Left lobe of liver (tissue), 2 donors: ENCODE measurements around the gene ZNF750. TPM values are rescaled to one million over a fixed set of nuclear protein-coding genes. Genes with fewer than 3 reads are reported as not detected.

ENCODE experiments used
- ATAC-seq: fragments of 200-7000 bp; cut with Tn5 transposase; one replicate; pipeline ENCODE4 v1.9.1; 2020; ENCODE audit warnings: mild to moderate bottlenecking, moderate library complexity
- DNase-seq: peaks from one replicate; pipeline ENCODE4 v3.0.0-alpha.2; 2020; ENCODE audit warnings: low spot score
- total RNA-seq: library from RNA; stranded (reverse); gene quantifications from one replicate; pipeline ENCODE4 v1.2.1, GENCODE V29; 2021
- donor health status: DM: no; HTN: no; CAD: no; lungs with moderate emphysema.
- donor health status: DM: no; HTN: yes; CAD: no.

The ZNF750 gene
- total RNA-seq, 1 donor from 2014 or later, result 0.08 TPM

- DNase-seq (no peak), ATAC-seq (no peak)
Measured at GRCh38 chr17:82860606-82861392, 21.0 kb upstream of the ZNF750 start.

DNA sequence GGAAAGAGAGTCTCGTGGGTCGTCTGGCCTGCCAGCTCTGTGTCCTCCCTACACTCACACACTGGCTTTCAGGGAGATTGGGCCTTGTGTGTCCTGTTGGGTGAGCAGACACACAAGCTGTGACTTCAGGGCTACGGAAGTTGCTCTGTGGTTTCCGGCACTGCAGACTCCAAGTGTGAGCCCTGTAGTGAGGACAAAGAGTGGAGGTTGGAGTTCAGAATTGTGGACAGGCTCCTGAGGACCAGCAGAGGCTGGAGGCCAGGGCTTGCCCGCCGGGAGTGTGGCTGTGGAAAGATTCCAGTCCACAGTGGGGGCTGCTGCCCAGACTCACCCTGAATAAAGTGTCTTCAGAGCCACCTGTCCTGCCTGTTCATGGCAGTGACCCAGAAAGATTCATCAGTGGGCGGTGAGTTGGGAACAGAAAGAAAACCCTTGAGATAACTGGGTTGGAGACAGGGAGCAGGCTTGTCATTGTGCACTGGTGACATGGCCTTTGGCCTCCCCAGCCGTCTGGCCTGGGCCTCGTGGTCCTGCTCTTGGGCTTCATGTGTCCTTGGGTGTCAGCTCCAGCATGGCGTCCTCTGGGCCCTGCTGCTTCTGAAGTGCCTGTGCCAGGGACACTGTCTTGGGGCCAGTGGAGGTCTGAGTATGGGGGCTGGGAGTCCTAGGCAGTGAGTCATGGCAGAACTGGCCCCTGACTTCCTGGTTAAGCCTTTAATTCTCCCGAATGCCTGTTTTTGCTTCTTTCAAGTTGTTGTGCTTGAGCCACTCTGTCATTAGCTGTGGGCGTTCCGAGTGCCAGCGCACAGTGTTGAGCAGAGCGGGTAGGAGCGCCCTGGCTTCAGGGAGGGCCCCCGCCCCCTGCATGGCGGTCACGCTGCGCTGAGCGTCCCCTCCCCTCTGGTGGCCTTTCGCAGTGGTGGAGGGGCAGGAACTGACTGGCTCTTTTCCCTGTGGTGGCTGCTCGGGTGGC, 19.9 kb upstream of the ZNF750 start:
- DNase-seq (no peak), ATAC-seq (peak; percentile 39)

DNA sequence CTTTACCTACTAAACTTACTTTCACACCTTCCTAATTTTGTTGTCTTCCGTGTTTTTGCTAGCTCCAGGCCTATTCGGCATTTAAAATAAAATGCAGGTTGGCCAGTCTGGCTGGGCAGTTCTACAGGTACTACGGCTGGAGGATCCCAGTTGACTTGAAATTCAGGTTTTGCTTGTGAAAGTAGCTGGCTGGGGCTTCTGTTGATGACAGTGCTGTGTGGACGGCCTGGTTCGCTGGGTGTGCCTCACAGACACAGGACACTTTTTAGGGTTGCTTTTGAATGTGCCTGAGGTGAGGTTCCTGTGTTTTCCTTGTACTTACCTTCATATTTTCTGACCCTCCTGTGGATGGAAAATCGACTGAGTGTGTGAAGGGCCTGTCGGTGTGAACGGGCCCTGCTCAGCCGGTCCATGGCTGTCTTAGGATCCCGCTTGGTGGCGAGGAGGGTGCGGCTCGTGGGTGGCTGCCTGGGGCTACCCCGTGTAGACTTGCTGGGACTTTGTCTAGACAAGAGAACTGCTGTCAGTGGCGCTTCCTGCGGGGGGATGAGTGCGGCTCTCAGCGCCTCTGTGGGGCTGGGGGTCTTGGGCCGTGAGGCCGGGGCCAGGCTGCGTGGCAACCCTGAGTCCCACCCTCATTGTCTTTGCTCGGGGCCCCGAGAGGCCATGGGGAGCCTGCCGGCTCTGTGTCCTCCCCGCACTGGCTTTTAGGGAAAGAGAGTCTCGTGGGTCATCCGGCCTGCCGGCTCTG, 18.7 kb upstream of the ZNF750 start:
- no peak for DNase-seq
- ATAC-seq, result no peak

- ATAC-seq, result no peak
- no peak for DNase-seq
Measured at GRCh38 chr17:82856361-82856760, 16.5 kb upstream of the ZNF750 start.

- DNase-seq, result no peak
Measured at GRCh38 chr17:82854226-82854625, 14.4 kb upstream of the ZNF750 start.

DNA sequence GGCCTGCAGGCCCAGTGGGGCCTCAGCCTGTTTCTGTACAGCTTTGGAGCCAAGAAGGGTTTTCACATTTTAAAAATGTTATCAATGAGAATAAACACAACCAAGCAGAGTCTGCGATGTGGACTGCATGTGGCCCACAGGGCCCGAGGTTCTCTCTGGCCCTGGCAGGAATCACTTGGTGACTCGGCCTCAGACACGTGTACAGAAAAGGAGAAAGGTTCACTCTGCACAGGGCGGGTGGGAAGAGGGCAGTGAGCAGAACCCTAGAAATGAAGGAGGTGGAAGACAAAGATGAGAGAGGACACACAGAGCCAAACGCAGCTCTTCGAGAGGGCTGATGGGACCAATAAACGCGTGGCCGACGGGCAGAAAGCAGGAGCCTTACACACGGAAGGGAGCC, 11.6 kb upstream of the ZNF750 start:
- DNase-seq, result no peak
- ATAC-seq, result no peak

More at GRCh38 chr17:82854226-82854625, 14.4 kb upstream of the ZNF750 start:
- no peak for ATAC-seq

GRCh38 chr17:82849076-82849945, 9.5 kb upstream of the ZNF750 start:
- DNase-seq (no peak), ATAC-seq (no peak)

DNA sequence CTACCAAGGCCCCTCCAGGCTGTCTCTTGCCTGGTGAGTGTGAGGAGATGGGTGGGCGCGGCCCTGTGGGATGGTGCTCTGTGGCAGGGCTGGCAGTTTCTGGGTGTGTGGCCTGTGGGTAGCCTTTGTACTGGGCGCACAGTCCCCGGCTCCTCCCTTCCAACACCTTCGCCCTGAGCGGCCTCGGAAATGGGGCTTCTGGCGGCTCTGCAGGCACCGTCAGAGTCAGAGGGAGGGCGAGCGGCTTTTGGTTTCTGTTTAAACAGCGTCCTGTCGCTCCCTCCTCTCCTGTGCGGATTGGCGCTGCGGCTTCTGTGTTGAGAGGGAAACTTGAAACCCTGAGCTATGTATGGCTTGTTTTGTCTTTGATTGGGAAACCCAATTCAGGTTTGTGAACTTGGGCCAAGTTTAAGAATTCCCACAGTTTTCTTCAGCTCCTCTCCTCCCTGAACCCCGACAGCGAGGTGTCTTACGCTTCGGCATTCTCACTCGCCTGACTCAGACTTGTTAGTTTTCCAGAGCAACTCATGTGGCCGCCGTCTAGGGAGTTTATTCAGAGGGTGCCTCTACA, 8.3 kb upstream of the ZNF750 start:
- peak; percentile 47 for ATAC-seq
- no peak for DNase-seq

GRCh38 chr17:82846061-82846691, 6.4 kb upstream of the ZNF750 start:
- peak; percentile 43 for ATAC-seq
- no peak for DNase-seq

GRCh38 chr17:82845163-82845807, 5.5 kb upstream of the ZNF750 start:
- DNase-seq (no peak), ATAC-seq (peak; percentile 67)

GRCh38 chr17:82844796-82845162, 5.0 kb upstream of the ZNF750 start:
- no peak for ATAC-seq
- DNase-seq, result no peak

- ATAC-seq (no peak), DNase-seq (no peak)
Measured at GRCh38 chr17:82843904-82844680, 4.3 kb upstream of the ZNF750 start.

DNA sequence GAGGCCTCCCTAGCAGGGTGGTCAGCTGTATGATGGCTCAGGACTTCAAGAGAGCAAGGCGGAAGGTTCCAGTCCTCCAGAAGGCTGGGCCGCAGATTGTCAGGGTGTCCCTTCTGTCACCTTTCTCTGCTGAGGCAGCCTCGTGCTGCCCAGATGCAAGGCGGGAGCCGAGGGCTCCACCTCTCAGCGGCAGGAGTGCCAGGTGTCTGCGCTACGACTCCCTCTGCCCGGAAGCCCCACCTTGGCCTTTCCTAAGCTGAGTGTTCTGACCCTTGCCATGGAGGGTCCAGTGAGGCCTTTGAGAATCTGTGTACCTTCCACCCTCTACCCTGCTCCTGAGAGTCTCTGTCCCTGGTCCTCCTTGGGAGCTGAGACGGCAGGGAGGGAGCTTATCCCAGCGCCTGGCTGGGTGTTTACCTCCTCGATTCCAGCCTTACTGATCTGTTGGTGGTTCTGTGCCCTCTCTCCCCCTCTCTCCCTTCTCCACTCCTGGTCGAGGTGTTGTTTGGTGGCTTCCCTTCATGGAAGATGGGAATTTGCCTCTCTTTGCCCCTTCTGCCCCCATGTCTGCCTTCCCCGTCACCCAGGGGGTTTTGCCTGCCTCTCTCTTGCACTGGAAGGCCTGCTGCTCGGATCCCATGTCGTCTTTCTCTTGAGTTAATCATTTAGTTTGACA, 2.2 kb upstream of the ZNF750 start:
- DNase-seq (no peak), ATAC-seq (no peak)

DNA sequence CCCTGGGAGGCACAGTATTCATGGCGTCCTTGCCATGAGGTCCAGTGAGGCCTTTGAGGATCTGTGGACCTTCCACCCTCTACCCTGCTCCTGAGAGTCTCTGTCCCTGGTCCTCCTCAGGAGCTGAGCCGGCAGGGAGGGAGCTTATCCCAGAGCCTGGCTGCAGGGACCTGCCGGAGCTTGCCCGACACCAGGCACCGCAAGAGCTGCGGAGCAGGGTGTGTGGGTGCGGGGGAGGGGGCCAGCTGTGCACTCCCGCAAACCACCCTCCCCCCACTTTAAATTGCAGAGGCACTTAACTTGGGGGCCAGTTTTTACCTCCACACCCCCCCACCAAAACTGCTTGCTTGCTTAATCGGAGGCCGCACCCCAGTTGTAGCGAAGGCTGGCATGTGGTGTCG, 609 bp upstream of the ZNF750 start:
- ATAC-seq (no peak), DNase-seq (no peak)

GRCh38 chr17:82838386-82839063, 1.3 kb downstream of the ZNF750 start:
- ATAC-seq (peak; percentile 75), DNase-seq (peak; percentile 90)

- ATAC-seq (peak; percentile 75), DNase-seq (no peak)
Measured at GRCh38 chr17:82837586-82838320, 2.1 kb downstream of the ZNF750 start.
